GM10266 (cell line): ENCODE data around the gene ZNF778.
"Not testable (repeated sequence)": the region's sequence is repeated elsewhere in the genome, so short reads cannot be mapped to it uniquely, and the experiment has no call there.

ENCODE experiments used
- DNase-seq: peaks from one replicate; pipeline ENCODE4 v3.0.0; 2012; ENCODE audit errors: extremely low spot score
- TF ChIP-seq, protein P1 (sequence below): IDR thresholded peaks from 2 replicates; pipeline ENCODE4 v1.5.1; 2012; ENCODE audit warnings: mild to moderate bottlenecking, low read depth; ENCODE audit not compliant: control insufficient read depth, insufficient read depth; ENCODE audit errors: missing control alignments

Gene ZNF778

DNA sequence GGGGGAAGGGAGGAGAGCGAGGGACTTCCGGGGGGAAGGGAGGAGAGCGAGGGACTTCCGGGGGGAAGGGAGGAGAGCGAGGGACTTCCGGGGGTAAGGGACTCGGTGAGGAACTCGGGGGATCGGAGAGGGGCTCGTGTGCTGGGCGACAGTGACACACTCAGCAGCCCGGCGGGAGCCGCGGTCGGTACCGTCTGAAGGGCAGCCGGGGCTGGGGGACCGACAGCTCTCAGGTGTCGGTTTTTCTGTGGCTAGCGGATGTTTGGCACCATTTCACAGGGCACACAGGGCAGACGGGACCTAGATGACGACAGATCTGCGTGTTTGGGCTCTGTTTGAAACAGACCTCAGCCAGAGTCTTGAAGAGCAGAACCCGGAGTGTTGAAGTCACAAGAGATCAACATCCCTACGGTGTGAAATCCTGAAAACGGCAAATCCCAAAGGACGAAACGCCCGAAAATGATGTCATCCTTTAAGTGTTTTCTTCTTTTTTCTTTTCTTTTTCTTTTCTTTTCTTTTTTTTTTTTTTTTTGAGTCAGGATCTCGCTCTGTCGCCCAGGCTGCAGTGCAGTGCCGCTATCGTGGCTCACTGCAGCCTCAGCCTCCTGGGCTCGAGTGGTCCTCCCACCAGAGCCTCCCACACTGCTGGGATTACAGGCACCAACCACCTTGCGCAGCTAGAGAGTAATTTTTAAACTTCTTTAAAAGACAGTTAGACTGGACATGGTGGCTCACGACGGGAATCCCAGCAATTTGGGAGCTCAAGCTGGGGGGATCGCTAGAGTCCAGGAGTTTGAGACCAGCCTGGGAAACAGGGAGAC lies 23.9 kb downstream of the ZNF778 start:
- DNase-seq = peak; percentile 81
- TF ChIP-seq, protein P1, sequence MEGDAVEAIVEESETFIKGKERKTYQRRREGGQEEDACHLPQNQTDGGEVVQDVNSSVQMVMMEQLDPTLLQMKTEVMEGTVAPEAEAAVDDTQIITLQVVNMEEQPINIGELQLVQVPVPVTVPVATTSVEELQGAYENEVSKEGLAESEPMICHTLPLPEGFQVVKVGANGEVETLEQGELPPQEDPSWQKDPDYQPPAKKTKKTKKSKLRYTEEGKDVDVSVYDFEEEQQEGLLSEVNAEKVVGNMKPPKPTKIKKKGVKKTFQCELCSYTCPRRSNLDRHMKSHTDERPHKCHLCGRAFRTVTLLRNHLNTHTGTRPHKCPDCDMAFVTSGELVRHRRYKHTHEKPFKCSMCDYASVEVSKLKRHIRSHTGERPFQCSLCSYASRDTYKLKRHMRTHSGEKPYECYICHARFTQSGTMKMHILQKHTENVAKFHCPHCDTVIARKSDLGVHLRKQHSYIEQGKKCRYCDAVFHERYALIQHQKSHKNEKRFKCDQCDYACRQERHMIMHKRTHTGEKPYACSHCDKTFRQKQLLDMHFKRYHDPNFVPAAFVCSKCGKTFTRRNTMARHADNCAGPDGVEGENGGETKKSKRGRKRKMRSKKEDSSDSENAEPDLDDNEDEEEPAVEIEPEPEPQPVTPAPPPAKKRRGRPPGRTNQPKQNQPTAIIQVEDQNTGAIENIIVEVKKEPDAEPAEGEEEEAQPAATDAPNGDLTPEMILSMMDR = no peak

- TF ChIP-seq, protein P1 = no peak
- no peak for DNase-seq
These were observed 25.3 kb downstream of the ZNF778 start for GRCh38 chr16:89242795-89243200.

GRCh38 chr16:89243664-89244063 lies 26.2 kb downstream of the ZNF778 start:
- no peak for DNase-seq
- TF ChIP-seq, protein P1 = no peak

GRCh38 chr16:89244264-89244663 lies 26.8 kb downstream of the ZNF778 start:
- DNase-seq = not testable (repeated sequence)

DNA sequence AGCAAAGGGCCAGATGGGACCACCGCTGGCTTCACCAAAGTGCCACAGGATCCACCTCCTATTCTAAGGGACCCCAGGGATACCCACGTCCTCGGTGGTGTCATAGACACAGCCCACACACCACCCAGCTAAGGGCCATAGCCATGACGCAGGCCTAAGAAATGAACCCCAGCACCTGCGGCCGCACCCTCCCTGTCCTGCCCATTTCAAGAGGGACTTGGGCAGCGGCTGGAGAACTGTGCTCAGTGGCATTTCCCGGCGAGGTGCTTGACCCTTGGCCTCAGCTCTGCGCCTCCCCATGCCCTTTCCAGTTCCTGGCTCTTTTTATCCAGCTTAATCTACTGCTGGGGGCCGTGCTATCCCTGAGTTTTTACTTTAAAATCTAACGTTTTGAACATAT lies 27.3 kb downstream of the ZNF778 start:
- no peak for DNase-seq
- TF ChIP-seq, protein P1 = no peak

DNA sequence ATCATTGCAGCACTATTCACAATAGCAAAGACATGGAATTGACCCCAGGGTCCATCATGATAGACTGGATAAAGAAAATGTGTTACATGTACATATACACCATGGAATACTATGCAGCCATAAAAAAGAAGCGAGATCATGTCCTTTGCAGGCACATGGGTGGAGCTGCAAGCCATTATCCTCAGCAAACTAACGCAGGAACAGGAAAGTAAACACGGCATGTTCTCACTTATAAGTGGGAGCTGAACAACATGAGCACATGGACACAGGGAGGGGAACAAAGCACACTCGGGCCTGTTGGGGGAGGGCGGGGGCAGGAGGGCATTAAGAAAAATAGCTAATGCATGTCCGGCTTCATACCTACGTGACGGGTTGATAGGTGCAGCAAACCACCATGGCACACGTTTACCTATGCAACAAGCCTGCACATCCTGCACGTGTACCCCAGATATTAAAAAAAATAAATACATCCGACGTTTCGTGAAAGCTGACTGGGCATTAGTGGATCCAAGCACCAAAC lies 28.9 kb downstream of the ZNF778 start:
- no peak for DNase-seq
- TF ChIP-seq, protein P1 = no peak

DNA sequence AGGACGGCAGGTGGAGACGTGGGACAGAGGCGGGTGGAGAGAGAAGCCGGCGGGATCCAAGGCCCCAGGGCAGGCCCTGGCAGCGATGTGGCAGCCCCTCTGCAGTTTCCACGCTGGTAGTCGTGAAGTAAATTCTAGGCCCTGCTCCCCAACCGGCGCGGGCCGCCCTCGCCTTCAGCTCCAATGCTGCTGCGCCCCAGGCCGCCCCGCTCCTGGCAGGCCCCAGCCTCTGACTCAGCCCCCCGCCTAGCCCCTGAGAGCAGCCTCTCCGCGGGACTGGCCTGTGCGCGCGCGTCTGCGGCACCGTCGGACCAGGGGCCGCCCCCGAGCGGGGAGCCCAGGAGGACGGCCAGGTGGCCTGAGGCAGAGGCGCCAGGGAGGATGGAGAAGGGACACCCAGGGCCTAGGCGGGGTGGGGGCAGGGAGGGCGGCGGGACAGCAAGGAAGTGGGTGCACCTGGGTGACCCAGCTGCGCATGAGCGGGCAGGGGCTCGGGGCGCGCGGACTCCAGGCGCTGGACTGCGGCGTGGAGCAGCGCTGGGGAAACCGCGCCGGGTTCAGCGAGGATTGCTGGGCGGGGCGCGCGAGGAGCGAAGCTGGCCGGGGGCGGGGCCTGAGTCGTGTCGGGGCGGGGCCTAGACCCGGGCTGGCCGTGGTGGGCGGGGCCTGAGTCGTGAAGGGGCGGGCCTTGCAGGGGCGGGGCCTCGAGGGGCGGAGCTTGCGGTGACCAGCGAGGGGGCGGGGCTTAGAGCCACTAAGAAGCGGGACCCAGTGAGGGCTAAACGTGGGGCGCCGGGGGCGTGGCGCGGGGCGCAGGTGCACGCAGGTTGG lies 29.6 kb downstream of the ZNF778 start:
- TF ChIP-seq, protein P1 = no peak
- peak; percentile 100 for DNase-seq

DNA sequence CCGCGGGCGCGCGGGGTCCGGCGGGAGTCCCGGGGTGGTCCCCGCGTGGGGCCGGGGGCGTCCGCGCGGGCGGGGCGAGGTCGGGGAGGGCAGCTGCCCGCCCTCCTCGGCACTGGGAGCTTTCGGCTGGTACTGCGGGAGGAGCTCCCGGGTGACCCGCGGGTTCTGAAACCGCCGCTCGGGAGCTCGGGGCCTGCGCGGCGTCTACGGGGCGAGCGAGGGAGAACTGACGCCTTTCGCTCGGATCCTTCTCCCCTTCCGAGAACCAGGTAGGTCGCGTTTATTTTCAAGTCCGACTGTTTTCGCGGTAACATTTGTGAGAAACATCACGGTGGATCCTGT lies 30.2 kb downstream of the ZNF778 start:
- DNase-seq = not testable (repeated sequence)
